ENCODE data around the gene SORCS2.

SORCS2 gene

GRCh38 chr4:7642741-7643458 is 450.6 kb downstream of the SORCS2 start:
- H3K4me1 ChIP-seq (ENCODE audit: control insufficient read depth, insufficient read depth, low read length): no peaks in the 10 kb centered on the region
- ChIA-PET POLR2A (no interaction called here), CTCF (no interaction called here)
- no peak overlapping the region for H3K4me3 ChIP-seq (ENCODE audit: low read depth, low read length)
- no peaks in the 10 kb centered on the region for H3K36me3 ChIP-seq (ENCODE audit: control insufficient read depth in 2 of 2, insufficient read depth in 1 of 2, low read length in 2 of 2)
- TF ChIP-seq ZNF664 (tag by site-specific recombination; IDR thresholded peaks at IDR 0.05): no peak
- no peak for TF ChIP-seq ZNF707 (tag by site-specific recombination; IDR thresholded peaks at IDR 0.05)
- no peak overlapping the region for H3K27ac ChIP-seq (ENCODE audit: extremely low read depth, low read depth, low read length)
- H3K9me3 ChIP-seq (ENCODE audit: control insufficient read depth, insufficient read depth, low read depth, low read length): no peaks in the 10 kb centered on the region

DNA sequence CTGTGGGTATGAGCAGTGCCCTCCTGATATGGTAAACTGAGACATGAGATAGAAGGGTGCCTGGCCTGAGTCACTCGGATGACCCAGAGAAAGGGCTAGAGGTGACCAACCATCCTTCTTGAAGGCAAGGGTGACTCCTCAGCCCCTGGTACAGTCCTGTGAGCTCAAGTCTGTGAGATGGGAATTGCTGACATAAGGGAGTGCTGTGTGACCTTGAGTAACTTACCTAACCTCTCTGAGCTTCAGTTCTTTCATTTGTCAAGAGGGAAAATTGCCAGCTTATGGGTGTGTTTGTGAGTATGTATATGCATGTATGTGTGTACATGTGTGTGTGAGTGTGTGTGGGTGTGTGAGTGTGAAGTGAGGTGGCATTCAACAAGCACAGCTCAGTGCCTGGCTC is 452.8 kb downstream of the SORCS2 start:
- no peaks in the 10 kb centered on the region for H3K36me3 ChIP-seq (ENCODE audit: control insufficient read depth in 2 of 2, insufficient read depth in 1 of 2, low read length in 2 of 2)
- POLR2A ChIA-PET: no interaction called here
- CTCF ChIA-PET: interaction anchor here (0.9 kb wide), 1 partner anchor 159 kb away, joined by 3 read pairs; no protein-coding TSS in a partner anchor
- TF ChIP-seq ZNF114 (tag by site-specific recombination; IDR thresholded peaks at IDR 0.05): no peak
- TF ChIP-seq, protein P1, sequence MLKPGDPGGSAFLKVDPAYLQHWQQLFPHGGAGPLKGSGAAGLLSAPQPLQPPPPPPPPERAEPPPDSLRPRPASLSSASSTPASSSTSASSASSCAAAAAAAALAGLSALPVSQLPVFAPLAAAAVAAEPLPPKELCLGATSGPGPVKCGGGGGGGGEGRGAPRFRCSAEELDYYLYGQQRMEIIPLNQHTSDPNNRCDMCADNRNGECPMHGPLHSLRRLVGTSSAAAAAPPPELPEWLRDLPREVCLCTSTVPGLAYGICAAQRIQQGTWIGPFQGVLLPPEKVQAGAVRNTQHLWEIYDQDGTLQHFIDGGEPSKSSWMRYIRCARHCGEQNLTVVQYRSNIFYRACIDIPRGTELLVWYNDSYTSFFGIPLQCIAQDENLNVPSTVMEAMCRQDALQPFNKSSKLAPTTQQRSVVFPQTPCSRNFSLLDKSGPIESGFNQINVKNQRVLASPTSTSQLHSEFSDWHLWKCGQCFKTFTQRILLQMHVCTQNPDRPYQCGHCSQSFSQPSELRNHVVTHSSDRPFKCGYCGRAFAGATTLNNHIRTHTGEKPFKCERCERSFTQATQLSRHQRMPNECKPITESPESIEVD (tag by site-specific recombination; IDR thresholded peaks at IDR 0.05): no peak
- TF ChIP-seq ZFHX2 (tag by site-specific recombination; conservative IDR thresholded peaks at IDR 0.05): no peak
- TF ChIP-seq GLI2 (tag by site-specific recombination; IDR thresholded peaks at IDR 0.05; ENCODE audit: borderline replicate concordance, low read depth): no peak
- no peak for TF ChIP-seq ZNF549 (tag by site-specific recombination; IDR thresholded peaks at IDR 0.05)
- no peak overlapping the region for H3K4me3 ChIP-seq (ENCODE audit: low read depth, low read length)
- no peaks in the 10 kb centered on the region for H3K9me3 ChIP-seq (ENCODE audit: control insufficient read depth, insufficient read depth, low read depth, low read length)
- no peaks in the 10 kb centered on the region for H3K4me1 ChIP-seq (ENCODE audit: control insufficient read depth, insufficient read depth, low read length)
- no peak overlapping the region for H3K27ac ChIP-seq (ENCODE audit: extremely low read depth, low read depth, low read length)

- Histone ChIP-seq H3K4me3 (ENCODE audit: low read depth, low read length) (no peak overlapping the region), H3K9me3 (ENCODE audit: control insufficient read depth, insufficient read depth, low read depth, low read length) (no peaks in the 10 kb centered on the region), H3K36me3 (ENCODE audit: control insufficient read depth in 2 of 2, insufficient read depth in 1 of 2, low read length in 2 of 2) (no peaks in the 10 kb centered on the region), H3K4me1 (ENCODE audit: control insufficient read depth, insufficient read depth, low read length) (no peaks in the 10 kb centered on the region), H3K27ac (ENCODE audit: extremely low read depth, low read depth, low read length) (no peak overlapping the region)
- TF ChIP-seq ZNF157 (tag by site-specific recombination; IDR thresholded peaks at IDR 0.05) (no peak), ZBTB7A (tag by site-specific recombination; IDR thresholded peaks at IDR 0.05; ENCODE audit: low read depth) (no peak), CTCF (tag by site-specific recombination; IDR thresholded peaks at IDR 0.05) (no peak), ZNF623 (tag by site-specific recombination; IDR thresholded peaks at IDR 0.05) (no peak), ZNF837 (tag by site-specific recombination; IDR thresholded peaks at IDR 0.05) (no peak), YY2 (tag by site-specific recombination; IDR thresholded peaks at IDR 0.05) (no peak), ZEB2 (tag by site-specific recombination; IDR thresholded peaks at IDR 0.05) (no peak), ZNF423 (tag by site-specific recombination; IDR thresholded peaks at IDR 0.05) (no peak), ZNF132 (tag by site-specific recombination; IDR thresholded peaks at IDR 0.05; ENCODE audit: borderline replicate concordance) (no peak), ZNF704 (tag by site-specific recombination; IDR thresholded peaks at IDR 0.05) (no peak), ZXDB (tag by site-specific recombination; IDR thresholded peaks at IDR 0.05) (no peak), ZBTB21 (tag by site-specific recombination; IDR thresholded peaks at IDR 0.05) (no peak), ZIC2 (tag by site-specific recombination; IDR thresholded peaks at IDR 0.05) (no peak), ZNF777 (tag by site-specific recombination; IDR thresholded peaks at IDR 0.05; ENCODE audit: borderline replicate concordance) (no peak), GLI2 (tag by site-specific recombination; IDR thresholded peaks at IDR 0.05; ENCODE audit: borderline replicate concordance, low read depth) (no peak), ZNF280D (tag by site-specific recombination; IDR thresholded peaks at IDR 0.05) (no peak), ZNF792 (tag by site-specific recombination; IDR thresholded peaks at IDR 0.05) (no peak), ZNF121 (tag by site-specific recombination; IDR thresholded peaks at IDR 0.05) (no peak)
- POLR2A ChIA-PET: no interaction called here
- CTCF ChIA-PET: no interaction called here
These were observed 453.6 kb downstream of the SORCS2 start for GRCh38 chr4:7645956-7646355.

All from HEK293 (cell line).